Heart right ventricle (tissue), 16 donors: ENCODE data around the gene PRKN. TPM values are rescaled to one million over a fixed set of nuclear protein-coding genes. Genes with fewer than 3 reads are reported as not detected.
A peak's percentile ranks its signal among the peaks of the same experiment; 100 is the strongest.

Experiments
- ATAC-seq, 8 donors: fragments of 200-7000 bp; cut with Tn5 transposase; one replicate each; pipeline ENCODE4 v1.9.1; 2020; ENCODE audit warnings: mild to moderate bottlenecking in 8 of 8, moderate library complexity in 8 of 8, moderate number of reproducible peaks in 1 of 8
- DNase-seq, 2 donors: peaks; one replicate each; pipeline ENCODE4 v3.0.0-alpha.2; 2020
- H3K27ac ChIP-seq, 10 donors: fragments of 200-600 bp; sonication (generic) in 2 of 10; one replicate each; pipeline versions ENCODE4 v1.5.0 to v1.8.0; 2020 to 2022; ENCODE audit warnings: mild to moderate bottlenecking in 3 of 10
- H3K27me3 ChIP-seq, 7 donors: fragments of 200-600 bp; one replicate each; pipeline ENCODE4 v1.8.0; 2021 to 2022; ENCODE audit warnings: mild to moderate bottlenecking in 2 of 7
- H3K36me3 ChIP-seq, 9 donors: fragments of 200-600 bp; sonication (generic) in 1 of 9; one replicate each; pipeline versions ENCODE4 v1.5.0 to v1.8.0; 2020 to 2022; ENCODE audit warnings: mild to moderate bottlenecking in 2 of 9
- H3K4me1 ChIP-seq, 9 donors: fragments of 200-600 bp; sonication (generic) in 1 of 9; one replicate each; pipeline versions ENCODE4 v1.5.0 to v1.8.0; 2020 to 2022; ENCODE audit warnings: mild to moderate bottlenecking in 4 of 9
- H3K4me3 ChIP-seq, 10 donors: fragments of 200-600 bp; sonication (generic) in 2 of 10; one replicate each; pipeline versions ENCODE4 v1.5.0 to v1.8.0; 2020 to 2022; ENCODE audit warnings: mild to moderate bottlenecking in 7 of 10, moderate library complexity in 2 of 10
- H3K9me3 ChIP-seq, 11 donors: fragments of 200-600 bp in 10 of 11; sonication (generic) in 2 of 11; one replicate each; pipeline versions ENCODE4 v1.5.0 to v1.8.0; 2013 to 2022; ENCODE audit warnings: mild to moderate bottlenecking in 2 of 11, control low read depth in 1 of 11, moderate library complexity in 1 of 11
- CTCF ChIP-seq, 9 donors: fragments of 200-600 bp; sonication (generic) in 2 of 9; IDR thresholded peaks; one replicate each; pipeline versions ENCODE4 v1.5.0 to v1.8.0; 2021 to 2022; ENCODE audit warnings: antibody characterized with exemption in 9 of 9, mild to moderate bottlenecking in 5 of 9, moderate library complexity in 1 of 9
- WGBS, 2 donors: extraction: QIAGEN DNeasy Blood & Tissue Kit; methylation state at CpG; one replicate each; pipeline ENCODE4 v1.1.7; 2013; ENCODE audit warnings: inconsistent platforms in 1 of 2; 5-methylcytosine and 5-hydroxymethylcytosine counted together
- intact Hi-C, 10 donors: fragments of 100-400 bp; cut with DNase I; formaldehyde crosslinking; loops; one replicate each; pipeline versions ENCODE4 v1.11.1 to v1.14.2; 2022
- polyA plus RNA-seq, 2 donors: library from polyadenylated mRNA; stranded (reverse); fragments of 200-250 nt; gene quantifications; one replicate each; pipeline ENCODE4 v1.2.3, GENCODE V29; 2013
- total RNA-seq, 10 donors: library from RNA; stranded (reverse); fragmentation: NEBNext Ultra II Directional in 3 of 10; extraction: Animal tissue kit (Norgen Biotek cat#: 25700) in 3 of 10; gene quantifications; one replicate each; pipeline versions ENCODE4 v1.2.1 to v1.2.4, GENCODE V29; 2021 to 2023
- donor health status: Arrhythmogenic right ventricular cardiomyopathy.
- donor health status: ischemic (EF 13 %, LVEDD 7.1; RV severe dilation, severe dysfunction).
- donor health status: healthy with polysubstance abuse.
- donor health status: DM: no; HTN: yes; CAD: no.
- donor health status: DM: no; HTN: no; CAD: no.
- donor health status: ischemic (EF 25% LVEDD 6.9; RV normal size, moderate dysfunction).
- donor health status: ischemic (EF 25% LVEDD 5.7; RV mildly dilated, moderate dysfunction).
- donor health status: healthy.
- donor health status: DM: yes; HTN: yes; CAD: no.
- donor health status: Ischemic cardiomyopathy.
- donor health status: ischemic (EF 35%, LVEDD 5.7; RV mildly dilated, moderate dysfunction).
- donor health status: nonischemic (EF 11% LVEDD 7.7; RV severe dilation, severe dysfunction).
- donor health status: DM: yes; HTN: yes; CAD: no.
- donor health status: PGD.
- donor health status: ischemic (EF 29% LVEDD 5.4; RV normal size, mild dysfunction).
- donor health status: nonischemic (EF 23%, LVEDD 6.1; RV moderate dilation, normal function).

Gene PRKN
- total and polyA plus RNA-seq, 12 donors: 2.3 to 27.7 (median 26.3) TPM

GRCh38 chr6:162100096-162100495 lies 627.5 kb downstream of the PRKN start:
- Histone ChIP-seq H3K4me3 (no peak overlapping the region), H3K36me3 (no peaks in the 10 kb centered on the region), H3K27me3 (no peaks in the 10 kb centered on the region), H3K4me1 (peaks cover 0 to 17% (median 0%) of the 10 kb centered on the region in 9 donors), H3K9me3 (no peaks in the 10 kb centered on the region), H3K27ac (peak overlapping the region in 1 of 10 donors; percentile 36)
- no peak for TF ChIP-seq CTCF (IDR thresholded peaks at IDR 0.05)
- 70 to 82% methylated on average over 5 of the region's 5 CpGs for WGBS, 2 donors
- no peak for DNase-seq
- no peak for ATAC-seq
- intact Hi-C loops: no loop called here

- no peaks in the 10 kb centered on the region for H3K27me3 ChIP-seq
- no peak overlapping the region for H3K4me3 ChIP-seq
- H3K4me1 ChIP-seq: peaks cover 0 to 17% (median 0%) of the 10 kb centered on the region in 9 donors
- H3K9me3 ChIP-seq: no peaks in the 10 kb centered on the region
- no peaks in the 10 kb centered on the region for H3K36me3 ChIP-seq
- ATAC-seq (peak in 1 of 8 donors; percentile 84), DNase-seq (no peak)
- 80 to 88% methylated on average over 5 of the region's 5 CpGs for WGBS, 2 donors
- no peak for TF ChIP-seq CTCF (IDR thresholded peaks at IDR 0.05)
- intact Hi-C loops: no loop called here
- H3K27ac ChIP-seq: peak overlapping the region in 1 of 10 donors; percentile 36
Measured at GRCh38 chr6:162099685-162100084, 627.9 kb downstream of the PRKN start.

GRCh38 chr6:162092816-162093502 lies 634.6 kb downstream of the PRKN start:
- 54 to 69% methylated on average over 11 of the region's 11 CpGs for WGBS, 2 donors
- Histone ChIP-seq H3K27ac (no peak overlapping the region), H3K9me3 (peaks cover 0 to 2% (median 0%) of the 10 kb centered on the region in 11 donors), H3K27me3 (no peaks in the 10 kb centered on the region), H3K36me3 (no peaks in the 10 kb centered on the region), H3K4me1 (peaks cover 0 to 17% (median 5%) of the 10 kb centered on the region in 9 donors), H3K4me3 (no peak overlapping the region)
- ATAC-seq: peak in 6 of 8 donors; percentile 42 to 88 (median 62)
- intact Hi-C loops: no loop called here
- no peak for DNase-seq
- no peak for TF ChIP-seq CTCF (IDR thresholded peaks at IDR 0.05)

GRCh38 chr6:162090734-162091133 lies 636.8 kb downstream of the PRKN start:
- peaks cover 0 to 17% (median 5%) of the 10 kb centered on the region in 9 donors for H3K4me1 ChIP-seq
- ATAC-seq (no peak), DNase-seq (no peak)
- no peak overlapping the region for H3K4me3 ChIP-seq
- WGBS, 2 donors: 56 to 57% methylated on average over 2 of the region's 2 CpGs
- peaks cover 0 to 2% (median 0%) of the 10 kb centered on the region in 11 donors for H3K9me3 ChIP-seq
- no peaks in the 10 kb centered on the region for H3K27me3 ChIP-seq
- TF ChIP-seq CTCF (IDR thresholded peaks at IDR 0.05): no peak
- intact Hi-C loops: no loop called here
- no peaks in the 10 kb centered on the region for H3K36me3 ChIP-seq
- H3K27ac ChIP-seq: no peak overlapping the region
